GM10266 (cell line): ENCODE results near the gene TMPRSS13.

Experiments used
- DNase-seq: peaks from one replicate; pipeline ENCODE4 v3.0.0; 2012; ENCODE audit errors: extremely low spot score
- TF ChIP-seq, protein P1 (sequence below): IDR thresholded peaks from 2 replicates; pipeline ENCODE4 v1.5.1; 2012; ENCODE audit warnings: mild to moderate bottlenecking, low read depth; ENCODE audit not compliant: control insufficient read depth, insufficient read depth; ENCODE audit errors: missing control alignments

The TMPRSS13 gene

GRCh38 chr11:117900720-117901440 is 28.3 kb downstream of the TMPRSS13 start:
- TF ChIP-seq, protein P1, sequence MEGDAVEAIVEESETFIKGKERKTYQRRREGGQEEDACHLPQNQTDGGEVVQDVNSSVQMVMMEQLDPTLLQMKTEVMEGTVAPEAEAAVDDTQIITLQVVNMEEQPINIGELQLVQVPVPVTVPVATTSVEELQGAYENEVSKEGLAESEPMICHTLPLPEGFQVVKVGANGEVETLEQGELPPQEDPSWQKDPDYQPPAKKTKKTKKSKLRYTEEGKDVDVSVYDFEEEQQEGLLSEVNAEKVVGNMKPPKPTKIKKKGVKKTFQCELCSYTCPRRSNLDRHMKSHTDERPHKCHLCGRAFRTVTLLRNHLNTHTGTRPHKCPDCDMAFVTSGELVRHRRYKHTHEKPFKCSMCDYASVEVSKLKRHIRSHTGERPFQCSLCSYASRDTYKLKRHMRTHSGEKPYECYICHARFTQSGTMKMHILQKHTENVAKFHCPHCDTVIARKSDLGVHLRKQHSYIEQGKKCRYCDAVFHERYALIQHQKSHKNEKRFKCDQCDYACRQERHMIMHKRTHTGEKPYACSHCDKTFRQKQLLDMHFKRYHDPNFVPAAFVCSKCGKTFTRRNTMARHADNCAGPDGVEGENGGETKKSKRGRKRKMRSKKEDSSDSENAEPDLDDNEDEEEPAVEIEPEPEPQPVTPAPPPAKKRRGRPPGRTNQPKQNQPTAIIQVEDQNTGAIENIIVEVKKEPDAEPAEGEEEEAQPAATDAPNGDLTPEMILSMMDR, result no peak
- DNase-seq, result no peak

DNA sequence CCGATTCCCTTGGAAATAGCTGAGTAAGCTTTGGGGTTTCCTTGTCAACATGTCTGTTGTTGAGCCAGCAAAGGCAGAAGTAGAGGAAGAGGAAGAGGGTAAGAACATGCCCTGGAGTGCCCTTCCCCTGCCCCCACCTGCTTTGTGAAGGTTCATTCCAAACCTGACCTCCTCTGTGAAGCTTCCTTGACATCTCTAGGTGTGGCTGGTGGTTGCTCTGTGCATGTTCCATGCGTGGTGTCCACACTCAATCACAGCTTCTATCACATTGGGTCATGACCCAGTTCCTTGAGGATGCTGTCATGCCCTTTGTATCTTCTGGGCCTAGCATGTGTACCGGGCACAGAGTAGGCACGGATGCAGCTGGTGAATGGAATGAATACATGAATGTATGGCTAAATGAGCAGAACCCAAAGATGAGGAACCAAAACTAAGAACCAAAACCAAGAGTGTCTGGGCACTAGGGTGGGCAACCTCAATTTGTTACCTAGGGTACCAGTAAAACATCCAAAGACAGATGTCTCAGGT is 29.0 kb downstream of the TMPRSS13 start:
- TF ChIP-seq, protein P1, result no peak
- no peak for DNase-seq

DNA sequence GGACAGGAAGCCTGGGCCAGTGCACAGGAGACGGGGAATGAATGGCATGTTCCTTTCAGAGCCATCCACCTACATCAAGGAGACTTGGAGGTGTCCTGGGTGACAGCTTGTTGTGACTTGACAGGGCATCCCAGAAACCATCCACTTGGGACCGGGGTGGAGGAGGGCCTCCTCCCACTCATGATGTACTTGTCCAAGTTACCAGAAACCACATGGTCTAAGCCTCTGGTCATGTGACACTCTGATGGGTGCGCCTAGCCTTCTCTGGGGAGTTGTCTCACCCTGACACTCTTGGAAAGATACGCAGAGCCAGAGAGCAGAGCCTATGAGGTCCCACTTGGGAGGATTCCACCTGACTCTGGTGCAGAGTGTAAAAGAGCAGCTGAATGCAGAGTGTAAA is 31.1 kb downstream of the TMPRSS13 start:
- no peak for DNase-seq
- TF ChIP-seq, protein P1, result no peak

DNA sequence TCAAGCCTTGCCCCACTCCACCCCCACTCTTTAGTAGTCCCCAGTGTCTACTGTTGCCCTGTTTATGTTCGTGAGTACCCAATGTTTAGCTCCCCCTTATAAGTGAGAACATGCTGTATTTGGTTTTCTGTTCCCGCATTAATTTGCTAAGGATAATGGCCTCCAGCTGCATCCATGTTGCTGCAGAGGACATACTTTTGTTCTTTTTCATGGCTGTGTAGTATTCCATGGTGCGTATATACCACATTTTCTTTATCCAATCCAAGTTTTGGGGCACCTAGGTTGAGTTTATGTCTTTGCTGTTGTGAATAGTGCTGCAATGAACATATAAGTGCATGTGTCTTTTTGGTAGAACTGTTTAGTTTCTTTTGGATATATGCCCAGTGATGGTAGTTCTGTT is 36.6 kb downstream of the TMPRSS13 start:
- no peak for DNase-seq
- TF ChIP-seq, protein P1, result no peak

DNA sequence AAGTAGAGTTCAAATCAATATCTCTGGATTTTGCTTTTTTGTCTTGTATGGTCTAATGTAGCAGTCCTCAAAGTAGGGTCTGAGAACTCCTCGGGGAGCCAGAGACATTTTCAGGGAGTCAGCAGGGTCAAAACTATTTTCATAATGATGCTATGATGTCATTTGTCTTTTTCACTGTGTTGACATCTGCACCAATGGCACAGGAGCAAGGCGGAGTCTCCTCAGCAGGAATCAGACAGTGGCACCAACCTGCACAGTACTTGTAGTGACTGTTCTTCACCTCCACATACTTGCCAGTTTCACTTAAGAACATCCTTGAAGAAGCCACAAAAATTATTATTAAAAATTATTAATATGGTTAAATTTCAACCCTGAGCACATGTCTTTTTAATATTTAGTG is 37.8 kb downstream of the TMPRSS13 start:
- DNase-seq, result no peak
- TF ChIP-seq, protein P1, result no peak

- TF ChIP-seq, protein P1, result no peak
- DNase-seq, result no peak
Measured at GRCh38 chr11:117888139-117888566, 41.0 kb downstream of the TMPRSS13 start.

DNA sequence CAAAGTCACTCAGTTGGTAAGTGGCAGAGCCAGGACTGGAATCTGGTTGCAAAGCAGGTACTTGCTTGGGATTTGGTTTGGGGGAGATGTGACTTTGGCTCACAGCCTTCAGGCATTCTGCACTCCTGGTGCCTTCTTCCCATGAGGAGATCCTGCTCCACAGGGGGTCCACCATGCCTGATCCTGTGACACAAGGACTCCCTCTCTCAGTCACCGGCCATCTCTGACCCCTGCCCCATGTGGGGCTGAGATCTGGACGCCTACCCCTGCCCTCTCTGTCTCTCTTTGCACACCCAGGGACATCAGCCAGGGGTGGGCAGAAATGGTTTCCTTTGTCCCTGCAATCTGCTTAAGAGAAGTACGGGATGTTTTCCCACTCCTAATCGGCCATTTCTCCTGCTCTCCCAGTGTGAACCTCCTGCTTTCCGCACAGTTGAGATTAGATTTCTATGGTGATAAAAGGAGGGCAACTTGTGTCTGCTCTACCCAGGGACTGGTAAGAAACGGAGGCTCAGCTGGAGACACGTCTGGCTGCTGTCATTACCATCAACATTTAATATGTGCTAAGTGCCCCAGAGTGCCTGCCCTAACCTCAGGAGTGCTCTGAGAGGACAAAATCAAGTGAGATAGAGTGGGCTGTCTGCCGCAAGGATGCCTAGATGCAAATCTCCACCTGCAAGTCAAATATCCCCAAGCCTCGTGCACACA is 41.6 kb downstream of the TMPRSS13 start:
- TF ChIP-seq, protein P1, result no peak
- no peak for DNase-seq
